ENCODE data around the gene TOP1. TPM values are rescaled to one million over a fixed set of nuclear protein-coding genes. Genes with fewer than 3 reads are reported as not detected.

The TOP1 gene
- total and polyA plus RNA-seq, 9 of the 15 experiments (the other 6 are each of a cell fraction or from before 2014, with no cell fraction given) = 26.4 to 127 (median 39.6) TPM

DNA sequence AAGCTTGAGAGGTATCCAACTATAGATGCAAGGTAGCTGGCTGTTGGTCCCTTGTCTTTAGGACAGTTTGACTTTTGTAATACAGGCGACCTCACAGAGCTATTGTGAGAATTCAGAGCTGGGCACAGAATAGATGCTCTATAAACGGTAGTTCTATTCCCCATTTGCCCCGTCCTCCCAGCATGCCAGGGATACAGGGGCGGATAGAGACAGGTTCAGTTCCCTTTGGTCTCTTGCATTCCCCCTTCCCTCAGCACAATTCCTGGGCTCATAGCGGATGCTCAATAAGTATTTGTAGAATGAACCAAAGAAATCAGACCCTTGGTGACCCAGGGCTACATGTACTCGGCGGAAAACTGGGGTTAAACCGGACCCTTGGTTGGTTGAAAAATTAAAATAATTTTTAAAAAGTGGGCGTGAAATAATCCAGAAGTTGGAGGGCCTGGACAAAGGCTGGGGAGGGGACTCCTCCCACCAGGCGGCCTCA lies 707 bp upstream of the TOP1 start (continued):
- no peak for TF ChIP-seq ZNF3 (CRISPR knock-in tag; IDR thresholded peaks at IDR 0.05)
- 0 out of 2 replicates have a peak, but pooled peaks have one; percentile 47 for TF ChIP-seq GTF2E2 (tag; IDR thresholded peaks at IDR 0.05)
- TF ChIP-seq GATAD2A (IDR thresholded peaks at IDR 0.05) = no peak
- no peak for TF ChIP-seq ZNF121 (CRISPR knock-in tag; conservative IDR thresholded peaks at IDR 0.05)
- no peak for TF ChIP-seq TGIF2 (CRISPR knock-in tag; IDR thresholded peaks at IDR 0.05)
- TF ChIP-seq FOXK1 (CRISPR knock-in tag; IDR thresholded peaks at IDR 0.05; ENCODE audit: borderline replicate concordance) = no peak
- TF ChIP-seq TAF7 (tag; IDR thresholded peaks at IDR 0.05) = 0 out of 2 replicates have a peak, but pooled peaks have one; percentile 45
- no peak for TF ChIP-seq POLR2AphosphoS2 (IDR thresholded peaks at IDR 0.05; ENCODE audit: low read length)

DNA sequence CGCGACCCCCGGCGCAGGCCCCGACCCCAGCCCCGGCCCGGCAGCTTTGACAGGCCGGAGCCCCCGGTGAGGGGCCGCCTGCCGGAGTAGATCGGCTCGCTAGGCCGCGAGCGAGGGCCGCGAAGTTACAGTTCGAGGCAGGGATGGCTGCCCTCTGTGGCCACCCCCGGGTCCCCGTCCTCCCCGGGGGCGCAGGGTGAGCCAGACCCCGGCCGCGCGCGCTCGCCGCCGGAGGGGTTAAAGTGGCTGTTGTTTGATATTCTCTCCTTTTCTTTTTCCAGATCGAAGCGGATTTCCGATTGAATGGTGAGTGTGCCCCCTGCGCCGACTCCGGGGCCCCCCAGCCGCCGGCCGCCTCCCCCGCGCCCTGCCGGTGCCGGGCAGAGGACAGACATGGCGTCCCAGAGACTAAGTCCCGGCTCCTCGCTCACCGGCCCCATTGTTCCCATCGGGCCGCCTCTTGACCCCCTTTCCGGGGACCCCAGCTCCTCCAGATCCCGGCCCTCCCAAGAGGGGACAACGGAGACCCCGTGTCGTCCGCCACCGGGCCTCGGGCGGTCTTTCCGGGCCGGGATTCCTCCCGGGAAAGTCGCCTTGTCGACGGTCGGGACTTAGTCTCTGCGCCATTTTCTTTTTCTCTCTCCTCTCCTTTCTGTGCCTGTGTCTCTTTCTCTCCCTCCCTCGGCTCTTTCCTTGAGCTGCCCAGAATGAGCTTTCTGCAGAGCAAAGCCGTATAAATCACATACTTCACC lies 704 bp downstream of the TOP1 start:
- Histone ChIP-seq H3K4me1 (replicated peaks in 1 of 2; ENCODE audit: control insufficient read depth in 2 of 2, insufficient read depth in 2 of 2, low read length in 2 of 2) (peaks cover 20 to 30% of the 10 kb centered on the region in 2 experiments), H3K36me3 (ENCODE audit: control insufficient read depth, insufficient read depth, low read length) (peaks cover 25% of the 10 kb centered on the region)
- TF ChIP-seq ETV6 (IDR thresholded peaks at IDR 0.05; ENCODE audit: borderline replicate concordance in 1 of 2, low read depth in 2 of 2, low read length in 1 of 2) (no peak), ETV6 (CRISPR knock-in tag; IDR thresholded peaks at IDR 0.05; ENCODE audit: borderline replicate concordance) (no peak), ELF1 (tag; IDR thresholded peaks at IDR 0.05) (no peak), TFAM (CRISPR knock-in tag; conservative IDR thresholded peaks at IDR 0.05) (no peak), ZNF764 (CRISPR knock-in tag; IDR thresholded peaks at IDR 0.05; ENCODE audit: low read depth) (no peak), HEY1 (CRISPR knock-in tag; IDR thresholded peaks at IDR 0.05; ENCODE audit: borderline replicate concordance) (no peak), KLF6 (CRISPR knock-in tag; IDR thresholded peaks at IDR 0.05; ENCODE audit: borderline replicate concordance) (no peak), BRD4 (IDR thresholded peaks at IDR 0.05) (0 out of 2 replicates have a peak, but pooled peaks have one; percentile 53), ZFX (CRISPR knock-in tag; IDR thresholded peaks at IDR 0.05) (no peak; the same call in 1 of the 2 replicates), CBX5 (IDR thresholded peaks at IDR 0.05; ENCODE audit: borderline replicate concordance, low read depth) (no peak), ZNF76 (CRISPR knock-in tag; IDR thresholded peaks at IDR 0.05; ENCODE audit: borderline replicate concordance) (no peak)
- TF ChIP-seq, protein P1, sequence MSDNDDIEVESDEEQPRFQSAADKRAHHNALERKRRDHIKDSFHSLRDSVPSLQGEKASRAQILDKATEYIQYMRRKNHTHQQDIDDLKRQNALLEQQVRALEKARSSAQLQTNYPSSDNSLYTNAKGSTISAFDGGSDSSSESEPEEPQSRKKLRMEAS (CRISPR knock-in tag; IDR thresholded peaks at IDR 0.05) = no peak
- TF ChIP-seq, protein P2, sequence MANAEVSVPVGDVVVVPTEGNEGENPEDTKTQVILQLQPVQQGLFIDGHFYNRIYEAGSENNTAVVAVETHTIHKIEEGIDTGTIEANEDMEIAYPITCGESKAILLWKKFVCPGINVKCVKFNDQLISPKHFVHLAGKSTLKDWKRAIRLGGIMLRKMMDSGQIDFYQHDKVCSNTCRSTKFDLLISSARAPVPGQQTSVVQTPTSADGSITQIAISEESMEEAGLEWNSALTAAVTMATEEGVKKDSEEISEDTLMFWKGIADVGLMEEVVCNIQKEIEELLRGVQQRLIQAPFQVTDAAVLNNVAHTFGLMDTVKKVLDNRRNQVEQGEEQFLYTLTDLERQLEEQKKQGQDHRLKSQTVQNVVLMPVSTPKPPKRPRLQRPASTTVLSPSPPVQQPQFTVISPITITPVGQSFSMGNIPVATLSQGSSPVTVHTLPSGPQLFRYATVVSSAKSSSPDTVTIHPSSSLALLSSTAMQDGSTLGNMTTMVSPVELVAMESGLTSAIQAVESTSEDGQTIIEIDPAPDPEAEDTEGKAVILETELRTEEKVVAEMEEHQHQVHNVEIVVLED (CRISPR knock-in tag; IDR thresholded peaks at IDR 0.05) = no peak

More for the DNA sequence above, 704 bp downstream of the TOP1 start:
- H2AFZ ChIP-seq (ENCODE audit: low read depth, low read length) = no peak overlapping the region
- H3K4me3 ChIP-seq = peak overlapping the region; percentile 90
- no TSS peak for BruUV-seq (replicated peaks)
- in situ Hi-C loops (cut with MboI) = no loop called here
- under 1% methylated on average over 42 of the region's 69 CpGs for WGBS (ENCODE audit: insufficient coverage, low coverage, missing lambda C conversion rate)
- peaks cover 25% of the 10 kb centered on the region for H4K20me1 ChIP-seq (replicated peaks; ENCODE audit: control insufficient read depth, insufficient read depth, low read length)
- intact Hi-C loops (cut with micrococcal nuclease) = loop anchor here (2.0 kb wide), 2 partner anchors 39 to 57 kb away; no protein-coding TSS in a partner anchor
- peak overlapping the region; percentile 92 to 99 for H3K9ac ChIP-seq (ENCODE audit: insufficient read depth in 1 of 2, low read depth in 2 of 2, low read length in 2 of 2)
- DNase-seq (ENCODE audit: extremely low read depth in 1 of 4, low spot score in 3 of 4) = peak; percentile 47 to 64 (median 58)
- peak overlapping the region; percentile 84 for H3K4me2 ChIP-seq (ENCODE audit: insufficient read depth, low read length)
- no peaks in the 10 kb centered on the region for H3K27me3 ChIP-seq (ENCODE audit: control insufficient read depth in 2 of 2, insufficient read depth in 2 of 2, low read length in 2 of 2)
- H3K9me3 ChIP-seq (replicated peaks; ENCODE audit: control insufficient read depth, insufficient read depth, low read depth, low read length) = no peaks in the 10 kb centered on the region
- peak; percentile 64 for ATAC-seq
- ChIA-PET POLR2A (interaction anchor here (0.8 to 8.3 kb wide), 4 partner anchors 11 to 47 kb away, joined by 3 to 125 read pairs (median 4); no protein-coding TSS in a partner anchor), CTCF (ENCODE audit: low intra/inter-chr PET ratio) (no interaction called here)
- peak overlapping the region; percentile 90 for H3K27ac ChIP-seq (ENCODE audit: extremely low read depth, low read depth, low read length)
- peak; percentile 56 for FAIRE-seq
- H3K9me1 ChIP-seq (ENCODE audit: control insufficient read depth, insufficient read depth, low read length) = no peaks in the 10 kb centered on the region
- H3K79me2 ChIP-seq (ENCODE audit: control insufficient read depth, insufficient read depth, low read length) = peaks cover 63% of the 10 kb centered on the region
